Thyroid gland (tissue), 4 donors: ENCODE measurements around the gene PLEKHB2.

Source experiments
- POLR2A ChIP-seq, 2 donors: fragments of 450-650 bp; IDR thresholded peaks; one replicate each; pipeline ENCODE4 v1.6.1; 2017; ENCODE audit warnings: antibody characterized with exemption in 2 of 2, mild to moderate bottlenecking in 2 of 2, moderate library complexity in 1 of 2
- TF ChIP-seq, protein P1 (sequence below), 6 experiments: fragments of 200-600 bp in 3 of 6; fragments of 450-650 bp in 3 of 6; sonication (generic) in 3 of 6; IDR thresholded peaks; one replicate each; pipeline ENCODE4 v1.5.1; 2016 to 2019; ENCODE audit warnings: antibody characterized with exemption in 6 of 6, mild to moderate bottlenecking in 2 of 6, inconsistent platforms in 1 of 6, moderate library complexity in 1 of 6

DNA sequence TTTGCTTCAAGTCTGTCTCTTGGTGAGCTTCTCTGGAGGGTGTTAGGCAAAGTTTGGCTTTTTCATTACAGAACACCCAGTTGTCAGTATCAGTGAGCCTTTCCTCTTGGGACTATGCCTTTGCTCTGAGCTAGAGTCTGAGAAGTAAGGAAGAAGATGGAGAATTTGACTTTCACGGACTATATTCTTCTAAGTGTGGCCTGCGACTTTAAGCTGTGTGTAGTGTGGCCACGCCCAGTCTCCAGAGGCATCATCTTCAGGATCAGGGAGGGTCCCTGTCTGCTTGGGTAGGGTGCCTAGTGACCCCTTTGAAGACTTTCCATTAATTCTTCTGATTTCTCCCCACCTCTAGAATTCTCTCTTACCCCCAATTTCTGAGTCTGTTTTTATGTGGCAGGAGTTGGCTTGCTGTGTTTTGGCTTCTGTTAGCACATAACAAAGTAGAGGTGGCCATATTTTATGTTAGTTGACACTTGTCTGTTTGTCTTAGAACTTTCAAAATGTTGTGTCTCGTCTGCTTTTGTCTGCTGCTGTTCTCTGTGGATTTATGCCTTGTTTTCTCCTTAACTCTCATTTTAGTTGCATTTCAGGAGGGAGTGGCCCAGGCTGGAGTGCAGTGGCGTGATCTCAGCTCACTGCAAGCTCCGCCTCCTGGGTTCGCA lies 8.6 kb downstream of the PLEKHB2 start:
- TF ChIP-seq, protein P1, sequence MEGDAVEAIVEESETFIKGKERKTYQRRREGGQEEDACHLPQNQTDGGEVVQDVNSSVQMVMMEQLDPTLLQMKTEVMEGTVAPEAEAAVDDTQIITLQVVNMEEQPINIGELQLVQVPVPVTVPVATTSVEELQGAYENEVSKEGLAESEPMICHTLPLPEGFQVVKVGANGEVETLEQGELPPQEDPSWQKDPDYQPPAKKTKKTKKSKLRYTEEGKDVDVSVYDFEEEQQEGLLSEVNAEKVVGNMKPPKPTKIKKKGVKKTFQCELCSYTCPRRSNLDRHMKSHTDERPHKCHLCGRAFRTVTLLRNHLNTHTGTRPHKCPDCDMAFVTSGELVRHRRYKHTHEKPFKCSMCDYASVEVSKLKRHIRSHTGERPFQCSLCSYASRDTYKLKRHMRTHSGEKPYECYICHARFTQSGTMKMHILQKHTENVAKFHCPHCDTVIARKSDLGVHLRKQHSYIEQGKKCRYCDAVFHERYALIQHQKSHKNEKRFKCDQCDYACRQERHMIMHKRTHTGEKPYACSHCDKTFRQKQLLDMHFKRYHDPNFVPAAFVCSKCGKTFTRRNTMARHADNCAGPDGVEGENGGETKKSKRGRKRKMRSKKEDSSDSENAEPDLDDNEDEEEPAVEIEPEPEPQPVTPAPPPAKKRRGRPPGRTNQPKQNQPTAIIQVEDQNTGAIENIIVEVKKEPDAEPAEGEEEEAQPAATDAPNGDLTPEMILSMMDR (IDR thresholded peaks at IDR 0.05), result no peak
- no peak for TF ChIP-seq POLR2A (IDR thresholded peaks at IDR 0.05)
